Sigmoid colon (tissue), 7 donors: ENCODE results near the gene DYSF. TPM values are rescaled to one million over a fixed set of nuclear protein-coding genes. Genes with fewer than 3 reads are reported as not detected.
A peak's percentile ranks its signal among the peaks of the same experiment; 100 is the strongest.

Source experiments
- DNase-seq: peaks from one replicate; pipeline ENCODE4 v3.0.0-alpha.2; 2019
- H3K27ac ChIP-seq, 4 donors: fragments of 200-600 bp; sonication (generic); one replicate each; pipeline ENCODE4 v1.5.1; 2016 to 2019; ENCODE audit warnings: mild to moderate bottlenecking in 1 of 4
- H3K27me3 ChIP-seq, 3 donors: fragments of 200-600 bp; sonication (generic); one replicate each; pipeline ENCODE4 v1.5.1; 2019; ENCODE audit warnings: mild to moderate bottlenecking in 1 of 3
- H3K36me3 ChIP-seq, 4 donors: fragments of 200-600 bp; sonication (generic); one replicate each; pipeline ENCODE4 v1.5.1; 2016 to 2019
- H3K4me1 ChIP-seq, 4 donors: fragments of 200-600 bp; sonication (generic); one replicate each; pipeline ENCODE4 v1.5.1; 2017 to 2019
- H3K4me3 ChIP-seq, 4 donors: fragments of 200-600 bp; sonication (generic); one replicate each; pipeline ENCODE4 v1.5.1; 2017 to 2019; ENCODE audit warnings: mild to moderate bottlenecking in 2 of 4, moderate library complexity in 1 of 4
- H3K9me3 ChIP-seq, 4 donors: fragments of 200-600 bp in 3 of 4; sonication (generic) in 3 of 4; one replicate each; pipeline versions ENCODE4 v1.5.1 to v1.6.1; 2013 to 2019
- CTCF ChIP-seq, 4 experiments: fragments of 450-650 bp in 3 of 4; fragments of 200-600 bp in 1 of 4; IDR thresholded peaks; one replicate each; pipeline ENCODE4 v1.5.1; 2016 to 2019; ENCODE audit warnings: antibody characterized with exemption in 4 of 4, mild to moderate bottlenecking in 3 of 4, moderate library complexity in 2 of 4
- EP300 ChIP-seq, 4 donors: sonication (generic); formaldehyde crosslinking; IDR thresholded peaks; one replicate each; pipeline ENCODE4 v1.6.1; 2017; ENCODE audit warnings: antibody characterized with exemption in 4 of 4
- POLR2A ChIP-seq, 2 donors: fragments of 450-650 bp; IDR thresholded peaks; one replicate each; pipeline ENCODE4 v1.6.1; 2016; ENCODE audit warnings: antibody characterized with exemption in 2 of 2, mild to moderate bottlenecking in 2 of 2, moderate library complexity in 2 of 2
- POLR2AphosphoS5 ChIP-seq, 4 donors: sonication (generic); formaldehyde crosslinking; IDR thresholded peaks; one replicate each; pipeline ENCODE4 v1.6.1; 2017; ENCODE audit warnings: antibody characterized with exemption in 4 of 4
- WGBS, 2 donors: extraction: QIAGEN DNeasy Blood & Tissue Kit; methylation state at CpG; one replicate each; pipeline ENCODE4 v1.1.7; 2013; 5-methylcytosine and 5-hydroxymethylcytosine counted together
- intact Hi-C: fragments of 100-400 bp; cut with DNase I; formaldehyde crosslinking; loops from one replicate; pipeline ENCODE4 v1.15.1; 2023
- polyA plus RNA-seq, 3 donors: library from polyadenylated mRNA; stranded (reverse); fragments of 200-250 nt; gene quantifications; one replicate each; pipeline ENCODE4 v1.2.3, GENCODE V29; 2013
- total RNA-seq, 4 donors: library from RNA; depleted of rRNA; stranded (reverse); fragments of >200 nt; gene quantifications; one replicate each; pipeline ENCODE4 v1.1.0, GENCODE V29; 2016
- donor health status: healthy with polysubstance abuse.
- donor health status: Bipolar disorder and iron deficiency.
- donor health status: healthy.

The DYSF gene
- total and polyA plus RNA-seq, 7 donors, result 1.6 to 49.6 (median 12.5) TPM

GRCh38 chr2:71680925-71681324 lies 227.6 kb downstream of the DYSF start:
- 88 to 91% methylated on average over 6 of the region's 6 CpGs for WGBS, 2 donors
- H3K9me3 ChIP-seq, result no peaks in the 10 kb centered on the region
- intact Hi-C loops, result no loop called here
- no peak for TF ChIP-seq POLR2AphosphoS5 (IDR thresholded peaks at IDR 0.05)
- no peak overlapping the region for H3K27ac ChIP-seq
- H3K4me3 ChIP-seq, result no peak overlapping the region
- DNase-seq, result peak; percentile 53
- H3K36me3 ChIP-seq, result peaks cover 0 to 26% (median 5%) of the 10 kb centered on the region in 4 donors
- H3K27me3 ChIP-seq, result no peaks in the 10 kb centered on the region
- no peaks in the 10 kb centered on the region for H3K4me1 ChIP-seq

- WGBS, 2 donors, result 92% methylated on average over 5 of the region's 5 CpGs
- no peaks in the 10 kb centered on the region for H3K4me1 ChIP-seq
- no peak overlapping the region for H3K4me3 ChIP-seq
- peaks cover 0 to 26% (median 7%) of the 10 kb centered on the region in 4 donors for H3K36me3 ChIP-seq
- H3K9me3 ChIP-seq, result no peaks in the 10 kb centered on the region
- intact Hi-C loops, result no loop called here
- no peak overlapping the region for H3K27ac ChIP-seq
- H3K27me3 ChIP-seq, result no peaks in the 10 kb centered on the region
- TF ChIP-seq POLR2A (IDR thresholded peaks at IDR 0.05) (no peak), POLR2AphosphoS5 (IDR thresholded peaks at IDR 0.05) (no peak), CTCF (IDR thresholded peaks at IDR 0.05) (no peak), EP300 (IDR thresholded peaks at IDR 0.05) (no peak)
- peak; percentile 13 for DNase-seq
Measured at GRCh38 chr2:71681626-71682025, 228.3 kb downstream of the DYSF start.

GRCh38 chr2:71682341-71682740 lies 229.0 kb downstream of the DYSF start:
- intact Hi-C loops, result no loop called here
- Histone ChIP-seq H3K4me1 (no peaks in the 10 kb centered on the region), H3K4me3 (no peak overlapping the region), H3K9me3 (no peaks in the 10 kb centered on the region), H3K27ac (no peak overlapping the region), H3K27me3 (no peaks in the 10 kb centered on the region), H3K36me3 (peaks cover 0 to 26% (median 7%) of the 10 kb centered on the region in 4 donors)
- 92 to 97% methylated on average over 11 of the region's 11 CpGs for WGBS, 2 donors
- peak; percentile 55 for DNase-seq
- TF ChIP-seq CTCF (IDR thresholded peaks at IDR 0.05), result no peak
- TF ChIP-seq POLR2AphosphoS5 (IDR thresholded peaks at IDR 0.05), result no peak
- no peak for TF ChIP-seq EP300 (IDR thresholded peaks at IDR 0.05)
- no peak for TF ChIP-seq POLR2A (IDR thresholded peaks at IDR 0.05)

GRCh38 chr2:71683070-71683469 lies 229.7 kb downstream of the DYSF start:
- no peak for TF ChIP-seq CTCF (IDR thresholded peaks at IDR 0.05)
- TF ChIP-seq POLR2A (IDR thresholded peaks at IDR 0.05), result no peak
- no peak for TF ChIP-seq EP300 (IDR thresholded peaks at IDR 0.05)
- TF ChIP-seq POLR2AphosphoS5 (IDR thresholded peaks at IDR 0.05), result no peak
- no peaks in the 10 kb centered on the region for H3K27me3 ChIP-seq
- intact Hi-C loops, result no loop called here
- H3K4me1 ChIP-seq, result no peaks in the 10 kb centered on the region
- WGBS, 2 donors, result 69 to 74% methylated on average over 6 of the region's 6 CpGs
- H3K27ac ChIP-seq, result no peak overlapping the region
- H3K4me3 ChIP-seq, result no peak overlapping the region
- H3K36me3 ChIP-seq, result peaks cover 0 to 28% (median 7%) of the 10 kb centered on the region in 4 donors
- peak; percentile 47 for DNase-seq
- no peaks in the 10 kb centered on the region for H3K9me3 ChIP-seq

GRCh38 chr2:71683666-71684065 lies 230.3 kb downstream of the DYSF start:
- no peaks in the 10 kb centered on the region for H3K27me3 ChIP-seq
- TF ChIP-seq POLR2AphosphoS5 (IDR thresholded peaks at IDR 0.05) (no peak), EP300 (IDR thresholded peaks at IDR 0.05) (no peak), POLR2A (IDR thresholded peaks at IDR 0.05) (no peak)
- H3K4me1 ChIP-seq, result no peaks in the 10 kb centered on the region
- H3K36me3 ChIP-seq, result peaks cover 0 to 34% (median 7%) of the 10 kb centered on the region in 4 donors
- no peak overlapping the region for H3K4me3 ChIP-seq
- no peaks in the 10 kb centered on the region for H3K9me3 ChIP-seq
- intact Hi-C loops, result no loop called here
- 90 to 91% methylated on average over 1 of the region's 1 CpG for WGBS, 2 donors
- DNase-seq, result no peak
- no peak overlapping the region for H3K27ac ChIP-seq
